H1 (cell line): ENCODE data around the gene U2SURP. TPM values are rescaled to one million over a fixed set of nuclear protein-coding genes. Genes with fewer than 3 reads are reported as not detected.

Source experiments
- CTCF ChIA-PET: fragments of 300-600 bp; sonication (Branson Sonifier 250); formaldehyde crosslinking; loops from one replicate; lab custom pipeline; 2021; ENCODE audit not compliant: partially characterized antibody; lab: Charles Lee
- POLR2A ChIA-PET: fragments of 300-600 bp; sonication (Branson Sonifier 250); formaldehyde crosslinking; loops from one replicate; lab custom pipeline; 2021; ENCODE audit warnings: inconsistent platforms; ENCODE audit not compliant: partially characterized antibody; lab: Charles Lee
- DNase-seq, 2 experiments: peaks; one replicate each; pipeline versions ENCODE4 v3.0.0 to v3.0.0-alpha.2; 2010 to 2022; ENCODE audit warnings: low spot score in 2 of 2, low read depth in 1 of 2, mixed read lengths in 1 of 2
- FAIRE-seq: peaks from 2 replicates; lab custom pipeline; 2011; peaks lifted over from hg19 to GRCh38; lab: Jason Lieb, UNC
- H2AFZ ChIP-seq: 2 replicates; pipeline ENCODE4 v1.8.1; 2012; ENCODE audit warnings: low read length, inconsistent platforms
- H2AK5ac ChIP-seq: 2 replicates; pipeline ENCODE4 v1.6.1; 2013; ENCODE audit warnings: low read depth, low read length
- H2BK120ac ChIP-seq: replicated peaks from 2 replicates; pipeline ENCODE3; 2013; ENCODE audit warnings: low read depth, low read length, inconsistent platforms
- H2BK12ac ChIP-seq: 2 replicates; pipeline ENCODE4 v1.6.1; 2013; ENCODE audit warnings: low read depth, low read length
- H2BK15ac ChIP-seq: 2 replicates; pipeline ENCODE4 v1.6.1; 2013; ENCODE audit warnings: low read length
- H2BK20ac ChIP-seq: 2 replicates; pipeline ENCODE4 v1.6.1; 2013; ENCODE audit warnings: low read length
- H2BK5ac ChIP-seq: 2 replicates; pipeline ENCODE4 v1.6.1; 2013; ENCODE audit warnings: low read depth, low read length
- H3K14ac ChIP-seq: 2 replicates; pipeline ENCODE4 v1.6.1; 2013; ENCODE audit warnings: inconsistent platforms; ENCODE audit not compliant: insufficient read length
- H3K18ac ChIP-seq: 2 replicates; pipeline ENCODE4 v1.6.1; 2013; ENCODE audit warnings: low read length; ENCODE audit errors: extremely low read depth
- H3K23ac ChIP-seq: 2 replicates; pipeline ENCODE4 v1.6.1; 2013; ENCODE audit warnings: inconsistent platforms; ENCODE audit not compliant: insufficient read length
- H3K23me2 ChIP-seq: 2 replicates; pipeline ENCODE4 v1.6.1; 2013; ENCODE audit warnings: low read depth, low read length
- H3K27ac ChIP-seq: 2 replicates; pipeline ENCODE4 v1.6.1; 2011; ENCODE audit warnings: low read depth, low read length, inconsistent platforms
- H3K27me3 ChIP-seq, 4 experiments: replicated peaks in 1 of 4; 1 replicate in 1 of 4; 2 replicates in 3 of 4; pipeline versions ENCODE4 v1.6.1 to v1.8.1; 2011 to 2013; ENCODE audit warnings: low read length in 3 of 4, mild to moderate bottlenecking in 3 of 4, inconsistent platforms in 2 of 4, mixed read lengths in 2 of 4, moderate library complexity in 1 of 4; ENCODE audit not compliant: control insufficient read depth in 3 of 4, insufficient read depth in 3 of 4; ENCODE audit errors: extremely low read depth in 1 of 4
- H3K36me3 ChIP-seq, 4 experiments: 2 replicates each; pipeline versions ENCODE4 v1.6.1 to v1.8.1; 2011 to 2013; ENCODE audit warnings: mild to moderate bottlenecking in 4 of 4, low read length in 3 of 4, moderate library complexity in 2 of 4, control low read depth in 1 of 4, inconsistent platforms in 1 of 4; ENCODE audit not compliant: insufficient read depth in 4 of 4, control insufficient read depth in 2 of 4
- H3K4ac ChIP-seq: replicated peaks from 2 replicates; pipeline ENCODE3; 2013; ENCODE audit warnings: low read length, low read depth, mixed read lengths, inconsistent platforms; ENCODE audit not compliant: insufficient read length
- H3K4me1 ChIP-seq, 4 experiments: replicated peaks in 1 of 4; 1 replicate in 1 of 4; 2 replicates in 3 of 4; pipeline versions ENCODE4 v1.6.1 to v1.8.1; 2011 to 2013; ENCODE audit warnings: low read length in 3 of 4, inconsistent platforms in 2 of 4, mixed read lengths in 1 of 4; ENCODE audit not compliant: insufficient read depth in 4 of 4, control insufficient read depth in 3 of 4
- H3K4me2 ChIP-seq, 2 experiments: 2 replicates each; pipeline versions ENCODE4 v1.6.1 to v1.8.1; 2011 to 2013; ENCODE audit warnings: low read depth in 2 of 2, low read length in 2 of 2, control low read depth in 1 of 2, inconsistent platforms in 1 of 2, mild to moderate bottlenecking in 1 of 2; ENCODE audit not compliant: insufficient read depth in 1 of 2
- H3K4me3 ChIP-seq, 4 experiments: fragments of 200-600, 300-600 bp in 1 of 4; sonication (generic), shearing (Covaris generic), sonication (Bioruptor Twin) in 1 of 4; 2 replicates each; pipeline versions ENCODE4 v1.5.1 to v1.8.1; 2011 to 2016; ENCODE audit warnings: low read length in 4 of 4, low read depth in 3 of 4, control low read depth in 2 of 4, inconsistent platforms in 2 of 4, mild to moderate bottlenecking in 2 of 4, mixed read lengths in 1 of 4, moderate library complexity in 1 of 4; ENCODE audit not compliant: insufficient read depth in 2 of 4; ENCODE audit errors: extremely low read depth in 1 of 4
- H3K56ac ChIP-seq: replicated peaks from 2 replicates; pipeline ENCODE3; 2013; ENCODE audit warnings: low read depth, mild to moderate bottlenecking, mixed read lengths, low read length, inconsistent platforms; ENCODE audit not compliant: insufficient read length
- H3K79me1 ChIP-seq: 2 replicates; pipeline ENCODE4 v1.6.1; 2013; ENCODE audit warnings: low read depth, low read length, control low read depth
- H3K79me2 ChIP-seq, 2 experiments: 2 replicates each; pipeline versions ENCODE4 v1.6.1 to v1.8.1; 2012 to 2013; ENCODE audit warnings: low read length in 2 of 2, mild to moderate bottlenecking in 2 of 2, inconsistent platforms in 1 of 2; ENCODE audit not compliant: insufficient read depth in 2 of 2, control insufficient read depth in 1 of 2
- H3K9ac ChIP-seq, 4 experiments: replicated peaks in 1 of 4; 1 replicate in 1 of 4; 2 replicates in 3 of 4; pipeline versions ENCODE4 v1.6.1 to v1.8.1; 2011 to 2013; ENCODE audit warnings: low read depth in 3 of 4, low read length in 3 of 4, control low read depth in 2 of 4, mild to moderate bottlenecking in 2 of 4, moderate library complexity in 2 of 4, inconsistent platforms in 1 of 4; ENCODE audit errors: extremely low read depth in 1 of 4
- H3K9me3 ChIP-seq, 2 experiments: 2 replicates each; pipeline versions ENCODE4 v1.6.1 to v1.8.1; 2012 to 2013; ENCODE audit warnings: mild to moderate bottlenecking in 2 of 2, moderate library complexity in 2 of 2, control low read depth in 1 of 2, inconsistent platforms in 1 of 2, low read depth in 1 of 2, low read length in 1 of 2, mixed read lengths in 1 of 2; ENCODE audit not compliant: insufficient read depth in 2 of 2
- H4K20me1 ChIP-seq, 2 experiments: replicated peaks in 1 of 2; 2 replicates each; pipeline versions ENCODE3 to v1.8.1; 2011 to 2013; ENCODE audit warnings: inconsistent platforms in 2 of 2, low read length in 2 of 2, mild to moderate bottlenecking in 1 of 2; ENCODE audit not compliant: insufficient read depth in 2 of 2, control insufficient read depth in 1 of 2
- H4K5ac ChIP-seq: 2 replicates; pipeline ENCODE4 v1.6.1; 2013; ENCODE audit warnings: low read length, low read depth, mixed read lengths, inconsistent platforms; ENCODE audit not compliant: insufficient read length
- H4K8ac ChIP-seq: 2 replicates; pipeline ENCODE4 v1.8.0; 2013; ENCODE audit warnings: mild to moderate bottlenecking, moderate library complexity, low read length, inconsistent platforms; ENCODE audit not compliant: insufficient read depth; ENCODE audit errors: extremely low read depth
- H4K91ac ChIP-seq: replicated peaks from 2 replicates; pipeline ENCODE3; 2013; ENCODE audit warnings: low read length, mixed read lengths, inconsistent platforms; ENCODE audit not compliant: insufficient read length
- CTBP2 ChIP-seq: IDR thresholded peaks from 2 replicates; pipeline ENCODE4 v1.7.0; 2011; ENCODE audit warnings: borderline replicate concordance, mild to moderate bottlenecking, moderate library complexity, mixed read lengths, low read length; ENCODE audit not compliant: insufficient read depth, insufficient read length
- EP300 ChIP-seq, 2 experiments: IDR thresholded peaks; 1 replicate in 1 of 2; 2 replicates in 1 of 2; pipeline ENCODE4 v1.6.1; 2011 to 2012; ENCODE audit warnings: low read depth in 2 of 2, low read length in 2 of 2, mild to moderate bottlenecking in 2 of 2, borderline replicate concordance in 1 of 2, inconsistent platforms in 1 of 2, moderate library complexity in 1 of 2
- KDM1A ChIP-seq: fragments of 200-600, 300-600 bp; sonication (generic); IDR thresholded peaks from 2 replicates; pipeline ENCODE4 v1.7.1; 2016; ENCODE audit warnings: mild to moderate bottlenecking, low read length, borderline replicate concordance
- KDM5A ChIP-seq: fragments of 200-600 bp; IDR thresholded peaks from 2 replicates; pipeline ENCODE4 v1.7.1; 2012; ENCODE audit warnings: mild to moderate bottlenecking, low read length, inconsistent platforms, mixed read lengths
- MAFK ChIP-seq: IDR thresholded peaks from 2 replicates; pipeline ENCODE4 v1.6.1; 2012; ENCODE audit warnings: low read depth, mild to moderate bottlenecking, improper control_type of control experiment, low read length
- NRF1 ChIP-seq: IDR thresholded peaks from 2 replicates; pipeline ENCODE4 v1.6.1; 2011; ENCODE audit warnings: mild to moderate bottlenecking, low read depth, low read length, improper control_type of control experiment
- POLR2AphosphoS5 ChIP-seq: IDR thresholded peaks from 2 replicates; pipeline ENCODE4 v1.6.1; 2011; ENCODE audit warnings: low read depth, low read length
- POU5F1 ChIP-seq: IDR thresholded peaks from 2 replicates; pipeline ENCODE4 v1.6.1; 2011; ENCODE audit warnings: low read depth, mild to moderate bottlenecking, low read length, moderate library complexity
- RBBP5 ChIP-seq: IDR thresholded peaks from 2 replicates; pipeline ENCODE4 v1.7.1; 2012; ENCODE audit warnings: low read depth, mild to moderate bottlenecking, inconsistent platforms, low read length, moderate library complexity, borderline replicate concordance
- RNF2 ChIP-seq: fragments of 200-900, 300-1000 bp; sonication (generic); IDR thresholded peaks from 2 replicates; pipeline ENCODE4 v1.7.1; 2016; ENCODE audit warnings: borderline replicate concordance, low read depth, mild to moderate bottlenecking, antibody characterized with exemption, low read length; ENCODE audit not compliant: poor library complexity, severe bottlenecking; ENCODE audit errors: missing control alignments
- SAP30 ChIP-seq: fragments of 300-600 bp; sonication (generic); IDR thresholded peaks from 2 replicates; pipeline ENCODE4 v1.7.1; 2012; ENCODE audit warnings: low read length, moderate library complexity, mild to moderate bottlenecking, inconsistent platforms; ENCODE audit not compliant: insufficient read depth, insufficient replicate concordance
- SIX5 ChIP-seq: IDR thresholded peaks from 2 replicates; pipeline ENCODE4 v1.6.1; 2011; ENCODE audit warnings: mild to moderate bottlenecking, low read depth, low read length
- SP2 ChIP-seq: IDR thresholded peaks from 2 replicates; pipeline ENCODE4 v1.6.1; 2012; ENCODE audit warnings: mild to moderate bottlenecking, low read length, inconsistent platforms
- TAF1 ChIP-seq: IDR thresholded peaks from 2 replicates; pipeline ENCODE4 v1.6.1; 2011; ENCODE audit warnings: mild to moderate bottlenecking, low read depth, low read length
- WGBS, 2 experiments: shearing (Covaris generic) in 1 of 2; methylation state at CpG; one replicate each; pipeline versions ENCODE4 v1.1.6 to v1.1.7; 2013 to 2015; ENCODE audit warnings: low lambda C conversion rate in 2 of 2, mixed read lengths in 2 of 2, inconsistent platforms in 1 of 2, low coverage in 1 of 2, missing lambda C conversion rate in 1 of 2; ENCODE audit not compliant: insufficient replicate concordance in 2 of 2, insufficient coverage in 1 of 2, insufficient read length in 1 of 2; ENCODE audit errors: extremely low coverage in 1 of 2, missing lambda C conversion rate in 1 of 2; 5-methylcytosine and 5-hydroxymethylcytosine counted together
- polyA plus RNA-seq, 7 experiments: library from polyadenylated mRNA; depleted of rRNA in 3 of 7; stranded (reverse) in 5 of 7; unstranded in 2 of 7; fragments of >200 nt in 5 of 7; fragments of 200-250 nt in 2 of 7; gene quantifications; 1 replicate in 5 of 7; 2 replicates in 1 of 7; 4 replicates in 1 of 7; pipeline versions ENCODE4 v1.2.1 to v1.2.3, GENCODE V29; 2011 to 2013; ENCODE audit warnings: missing spikeins in 2 of 7, mixed read lengths in 2 of 7
- total RNA-seq: library from RNA; stranded (reverse); fragmentation: NEBNext Ultra II Directional; extraction: Animal tissue kit (Norgen Biotek cat#: 25700); gene quantifications from 2 replicates; pipeline ENCODE4 v1.2.1, GENCODE V29; 2021

The U2SURP gene
- total and polyA plus RNA-seq, 2 of the 8 experiments (the other 6 are each of a cell fraction or from before 2014, with no cell fraction given) = 22.2 to 167 TPM

DNA sequence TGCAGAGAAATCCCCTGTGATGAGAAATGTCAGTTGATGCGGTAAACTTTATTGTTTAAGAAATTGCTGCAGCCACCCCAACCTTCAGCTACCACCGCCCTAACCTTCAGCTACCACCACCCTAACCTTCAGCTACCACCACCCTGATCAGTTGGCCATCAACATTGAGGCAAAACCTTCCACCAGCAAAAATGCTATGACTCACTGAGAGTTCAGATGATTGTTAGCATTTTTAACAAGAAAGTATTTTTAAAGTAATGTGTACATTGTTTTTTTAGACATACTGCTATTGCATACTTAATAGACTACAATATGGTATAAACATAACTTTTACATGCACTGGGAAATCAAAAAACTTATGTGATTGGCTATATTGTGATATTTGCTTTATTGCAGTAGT lies 30.0 kb downstream of the U2SURP start:
- no peak overlapping the region for H3K4ac ChIP-seq
- H2BK12ac ChIP-seq = no peak overlapping the region
- H3K23me2 ChIP-seq = no peaks in the 10 kb centered on the region; the same call in 1 of the 2 replicates
- H2AFZ ChIP-seq = no peak overlapping the region
- H2BK120ac ChIP-seq = no peak overlapping the region
- no peaks in the 10 kb centered on the region for H3K79me2 ChIP-seq
- H3K56ac ChIP-seq = no peak overlapping the region
- no peaks in the 10 kb centered on the region for H4K20me1 ChIP-seq
- no peak overlapping the region for H3K14ac ChIP-seq
- no peak overlapping the region for H2BK15ac ChIP-seq
- no peaks in the 10 kb centered on the region for H3K4me1 ChIP-seq
- no peak overlapping the region for H3K27ac ChIP-seq
- H3K18ac ChIP-seq = no peak overlapping the region
- H4K5ac ChIP-seq = no peak overlapping the region
- H2BK20ac ChIP-seq = no peak overlapping the region
- H2BK5ac ChIP-seq = no peak overlapping the region
- ChIA-PET POLR2A (no interaction called here), CTCF (interaction anchor here (2.4 kb wide), 1 partner anchor 9 kb away, joined by 11 read pairs; no protein-coding TSS in a partner anchor)
- no peak overlapping the region for H3K4me2 ChIP-seq
- WGBS, 2 experiments = 100% methylated on average over 2 of the region's 2 CpGs; no CpG with 5 or more reads in 1 of the 2 experiments
- H3K9me3 ChIP-seq = no peaks in the 10 kb centered on the region
- no peak overlapping the region for H2AK5ac ChIP-seq
- no peaks in the 10 kb centered on the region for H3K27me3 ChIP-seq
- no peak overlapping the region for H4K91ac ChIP-seq
- DNase-seq (no peak), FAIRE-seq (no peak)
- H3K9ac ChIP-seq = no peak overlapping the region
- H3K23ac ChIP-seq = no peak overlapping the region
- no peak overlapping the region for H3K4me3 ChIP-seq
- H3K79me1 ChIP-seq = no peaks in the 10 kb centered on the region
- no peak overlapping the region for H4K8ac ChIP-seq
- peaks cover 12 to 86% (median 48%) of the 10 kb centered on the region in 4 experiments for H3K36me3 ChIP-seq
- TF ChIP-seq EP300 (IDR thresholded peaks at IDR 0.05; ENCODE audit: borderline replicate concordance in 1 of 2, low read depth in 2 of 2, low read length in 2 of 2) (no peak), POLR2AphosphoS5 (no peak), MAFK (no peak), SP2 (no peak), SIX5 (no peak), KDM5A (no peak), POU5F1 (no peak), SAP30 (no peak), KDM1A (no peak), CTBP2 (no peak), RNF2 (no peak), TAF1 (no peak), RBBP5 (no peak), NRF1 (no peak)
